Measurements from ENCODE around the gene NLGN1.

Gene NLGN1

DNA sequence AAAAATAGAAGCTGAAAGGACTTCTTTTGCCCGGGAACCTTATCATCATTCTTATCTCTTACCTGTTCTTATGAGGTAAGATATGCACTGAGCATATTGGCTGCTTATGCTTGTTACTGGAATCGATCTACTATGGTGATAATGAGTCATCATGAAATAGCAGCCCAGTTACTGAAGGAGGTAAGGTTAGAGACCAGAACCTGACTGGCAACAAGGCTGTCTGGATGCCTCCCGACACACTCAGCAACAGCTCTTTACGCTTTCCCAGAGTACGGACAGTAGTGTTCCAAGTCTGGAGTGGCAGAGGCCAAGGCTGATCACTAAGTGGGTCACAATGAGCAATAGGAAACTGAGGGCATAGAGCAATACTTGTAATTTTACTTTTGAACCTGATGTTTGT, 314.1 kb downstream of the NLGN1 start:
- DNase-seq (ENCODE audit: low read depth), result no peak

- no peak for DNase-seq (ENCODE audit: low read depth)
Measured at GRCh38 chr3:173719585-173719984, 322.0 kb downstream of the NLGN1 start.

GRCh38 chr3:173725507-173725906, 328.0 kb downstream of the NLGN1 start:
- DNase-seq (ENCODE audit: low read depth), result no peak

GRCh38 chr3:173730391-173730790, 332.8 kb downstream of the NLGN1 start:
- DNase-seq (ENCODE audit: low read depth), result no peak

- no peak for DNase-seq (ENCODE audit: low read depth)
Measured at GRCh38 chr3:173732237-173732636, 334.7 kb downstream of the NLGN1 start.

DNA sequence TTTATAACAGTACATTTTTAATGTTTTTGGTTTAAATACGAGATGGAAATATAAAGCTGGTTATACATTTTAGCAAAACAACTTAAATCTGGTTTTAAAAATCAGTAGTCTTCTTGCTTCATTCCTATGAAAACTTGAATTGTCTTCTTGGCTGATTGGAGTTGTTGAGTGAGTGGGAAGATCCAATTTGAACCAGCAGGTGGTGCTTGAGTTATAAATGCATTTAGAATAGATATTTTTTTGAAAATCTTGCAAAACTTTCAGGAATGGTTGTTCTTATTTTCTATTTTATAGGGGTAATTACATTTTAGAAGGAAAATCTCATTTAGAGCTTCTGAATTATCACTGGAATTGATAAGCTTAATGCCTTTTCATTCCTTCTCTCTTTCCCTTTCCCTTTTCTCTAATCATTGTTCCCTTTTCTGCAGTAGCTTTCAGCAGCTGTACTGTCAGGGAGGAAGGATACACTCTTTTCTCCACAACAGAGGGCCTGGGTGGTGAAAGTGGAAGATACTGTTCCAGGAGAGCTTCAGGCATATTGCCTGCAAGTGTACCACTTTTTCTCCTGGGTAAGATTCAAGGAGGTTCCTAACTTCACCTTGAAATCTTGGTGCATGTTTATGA, 335.6 kb downstream of the NLGN1 start:
- no peak for DNase-seq (ENCODE audit: low read depth)

GRCh38 chr3:173734473-173734872, 336.9 kb downstream of the NLGN1 start:
- DNase-seq (ENCODE audit: low read depth), result no peak

DNA sequence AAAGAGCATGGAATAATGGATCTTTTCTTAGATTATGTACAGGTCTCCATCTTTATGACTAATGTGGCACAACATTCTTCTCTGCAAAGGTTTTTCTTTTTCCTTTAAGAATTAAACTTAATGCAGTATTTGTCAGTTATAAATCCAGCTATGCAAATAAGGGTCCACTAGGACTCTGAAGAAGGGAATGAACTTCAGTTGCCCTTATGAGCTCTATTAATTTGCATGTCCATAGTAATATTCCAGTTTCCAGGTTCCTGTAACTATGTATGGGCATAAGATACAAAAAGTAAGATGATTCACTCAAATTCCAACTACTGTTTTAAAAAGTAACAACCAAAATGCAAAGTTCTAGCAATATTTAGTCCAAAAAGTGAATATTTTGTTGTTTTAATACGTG, 337.4 kb downstream of the NLGN1 start:
- DNase-seq (ENCODE audit: low read depth), result no peak

DNA sequence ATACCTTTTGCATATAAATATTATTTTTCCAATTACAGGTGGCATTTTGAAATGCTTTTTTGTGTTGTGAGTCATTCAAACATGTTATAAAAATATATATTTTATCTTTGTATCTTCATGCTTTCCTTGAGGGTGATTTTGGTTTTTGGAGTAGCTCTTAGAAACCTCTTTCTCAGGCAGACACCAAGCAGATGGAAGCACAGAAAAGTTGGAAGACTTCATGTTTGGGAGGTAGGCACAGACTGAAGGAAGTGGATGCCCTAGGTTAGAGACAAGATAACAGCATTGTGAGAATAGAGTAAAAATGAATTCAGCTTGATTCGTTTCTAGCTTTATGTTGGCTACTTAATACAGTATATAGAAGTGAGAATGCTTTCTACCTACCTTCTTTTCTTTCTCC, 338.3 kb downstream of the NLGN1 start:
- no peak for DNase-seq (ENCODE audit: low read depth)

DNA sequence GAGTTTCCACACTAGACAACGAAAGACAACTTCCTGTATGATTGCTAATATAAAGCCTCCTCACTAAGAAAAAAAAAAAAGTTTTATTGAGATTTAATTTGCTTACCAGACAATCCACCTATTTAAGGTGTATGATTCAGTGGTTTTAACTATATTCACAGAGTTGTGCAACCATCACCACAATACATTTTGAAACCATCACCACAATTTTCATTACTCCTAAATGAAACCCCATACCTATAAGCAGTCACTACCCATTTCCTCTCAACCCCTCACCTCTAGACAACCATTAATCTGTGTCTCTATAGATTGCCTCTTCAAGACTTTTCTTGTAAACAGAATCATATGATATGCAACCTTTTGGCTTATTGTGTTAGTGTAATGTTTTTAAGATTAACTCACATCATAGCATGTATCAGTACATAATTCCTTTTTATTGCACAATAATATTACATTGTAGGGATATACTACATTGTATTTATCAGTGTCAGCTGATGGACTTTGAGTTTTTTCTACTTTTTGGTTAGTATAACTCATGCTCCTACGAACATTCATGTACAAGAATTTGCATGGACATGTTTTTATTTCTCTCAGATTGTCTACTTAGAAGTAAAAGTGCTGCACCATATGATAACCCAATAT, 339.7 kb downstream of the NLGN1 start:
- no peak for DNase-seq (ENCODE audit: low read depth)

- DNase-seq (ENCODE audit: low read depth), result no peak
Measured at GRCh38 chr3:173739726-173740125, 342.2 kb downstream of the NLGN1 start.

DNA sequence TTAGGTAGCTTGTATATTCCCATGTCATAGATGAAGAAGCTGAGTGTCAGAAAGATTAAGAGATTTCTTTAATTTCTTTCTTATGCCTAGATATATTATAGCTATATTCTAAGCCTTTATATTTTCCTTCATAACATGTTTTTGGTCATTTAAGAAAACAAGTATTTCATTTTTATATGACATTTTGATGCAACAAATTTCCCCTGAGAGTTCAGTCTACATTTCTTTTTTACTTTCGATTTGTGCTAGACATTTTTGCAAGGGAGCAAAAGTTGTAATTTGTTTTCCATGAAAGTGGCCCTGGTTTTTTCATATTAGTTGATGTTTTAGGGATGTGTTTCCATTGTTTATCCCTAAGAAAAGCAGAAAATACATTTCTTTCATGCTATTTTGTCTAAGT, 344.9 kb downstream of the NLGN1 start:
- no peak for DNase-seq (ENCODE audit: low read depth)

DNA sequence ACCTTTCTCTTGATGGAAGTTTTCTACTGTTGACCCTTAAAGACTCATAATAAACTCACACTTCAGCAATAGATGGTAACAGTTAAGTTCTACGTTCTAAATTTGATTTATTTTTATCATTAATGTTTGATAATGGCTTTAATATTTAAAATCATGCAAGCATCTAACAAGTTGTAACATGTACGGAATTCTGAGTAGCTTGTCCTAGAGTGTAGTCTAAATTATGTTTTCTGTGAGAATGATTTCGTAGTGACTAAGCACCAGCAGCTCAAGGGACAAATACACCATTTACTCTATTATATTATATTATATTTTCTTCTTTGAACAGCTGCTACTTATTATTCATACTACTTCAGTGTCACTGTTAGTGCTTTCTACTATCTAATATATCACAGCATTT, 345.6 kb downstream of the NLGN1 start:
- DNase-seq (ENCODE audit: low read depth), result no peak

DNA sequence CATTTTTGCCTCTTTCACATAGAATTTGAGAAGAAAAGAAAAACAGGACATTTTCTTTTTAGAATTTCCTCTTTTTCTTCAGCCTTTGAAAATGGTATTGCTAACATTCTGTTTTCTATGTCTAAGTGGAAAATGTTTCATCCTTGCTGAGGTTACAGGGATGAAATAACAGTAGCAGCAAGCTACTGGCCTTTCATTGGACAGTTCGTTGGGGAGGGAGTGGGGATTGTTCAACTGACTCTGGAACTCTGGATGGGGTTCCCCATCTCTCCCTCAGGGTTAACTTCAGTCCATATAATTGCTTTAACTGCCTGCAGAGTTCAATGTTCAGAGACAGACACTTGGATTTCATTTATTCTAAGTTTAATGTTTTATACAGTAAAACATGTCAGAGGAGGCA, 346.0 kb downstream of the NLGN1 start:
- no peak for DNase-seq (ENCODE audit: low read depth)

DNA sequence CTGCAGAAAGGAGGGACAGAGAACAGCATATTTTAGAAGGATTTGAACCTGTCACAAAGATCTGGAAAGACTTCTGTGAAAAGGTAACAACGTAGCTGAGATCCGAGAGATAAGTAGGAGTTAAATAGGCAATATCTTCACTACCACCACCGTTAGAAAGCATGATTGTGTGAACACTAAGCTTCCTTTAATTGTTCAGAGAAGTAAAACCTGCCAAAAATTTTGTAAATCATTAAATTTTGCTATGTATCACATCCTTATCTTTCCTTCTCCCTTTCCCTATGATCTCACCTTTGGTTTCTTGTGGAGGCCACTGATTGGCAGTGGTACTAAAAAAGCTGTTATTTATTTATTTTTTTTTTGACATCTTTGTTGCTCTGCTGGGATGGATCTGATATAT, 346.9 kb downstream of the NLGN1 start:
- no peak for DNase-seq (ENCODE audit: low read depth)

GRCh38 chr3:173744895-173745294, 347.4 kb downstream of the NLGN1 start:
- DNase-seq (ENCODE audit: low read depth), result no peak

- DNase-seq (ENCODE audit: low read depth), result no peak
Measured at GRCh38 chr3:173745952-173746682, 348.6 kb downstream of the NLGN1 start.

DNA sequence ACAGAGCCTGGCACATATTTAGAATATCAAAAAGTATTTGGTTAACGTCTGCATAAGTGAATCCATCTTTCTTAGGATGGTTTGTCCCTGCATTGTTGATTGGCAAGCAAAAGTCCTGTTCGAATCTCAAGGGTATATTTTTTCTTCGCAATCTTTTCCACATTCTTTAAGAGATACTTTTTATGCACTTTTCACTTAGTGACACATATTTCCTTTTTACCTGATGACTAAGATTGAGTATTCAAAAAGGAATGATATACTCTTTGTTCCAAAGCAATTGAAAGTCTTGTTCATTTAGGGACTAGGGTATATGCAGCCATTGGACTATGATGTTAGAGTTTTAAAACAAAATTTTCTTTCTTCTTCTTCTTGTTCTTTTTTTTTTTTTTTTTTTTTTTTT, 349.9 kb downstream of the NLGN1 start:
- no peak for DNase-seq (ENCODE audit: low read depth)

DNA sequence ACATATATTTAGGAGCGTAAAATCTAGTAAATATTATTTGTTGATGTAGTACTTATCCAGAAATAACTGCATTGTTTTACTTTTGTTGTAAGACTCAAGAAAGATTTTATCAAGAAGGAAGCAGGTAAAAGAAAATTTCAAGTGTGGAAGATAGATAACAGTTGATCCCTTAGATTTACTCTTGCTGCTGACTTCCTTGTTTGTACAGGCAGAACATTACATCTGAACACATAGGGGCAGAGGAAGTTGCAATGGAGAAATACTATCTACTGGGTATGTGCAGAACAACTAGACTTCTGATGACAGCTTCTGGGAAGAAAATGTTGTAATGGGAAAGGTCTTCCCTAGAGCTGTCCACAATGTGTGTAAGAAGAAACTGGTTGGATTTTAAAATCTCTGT, 350.6 kb downstream of the NLGN1 start:
- DNase-seq (ENCODE audit: low read depth), result no peak

DNA sequence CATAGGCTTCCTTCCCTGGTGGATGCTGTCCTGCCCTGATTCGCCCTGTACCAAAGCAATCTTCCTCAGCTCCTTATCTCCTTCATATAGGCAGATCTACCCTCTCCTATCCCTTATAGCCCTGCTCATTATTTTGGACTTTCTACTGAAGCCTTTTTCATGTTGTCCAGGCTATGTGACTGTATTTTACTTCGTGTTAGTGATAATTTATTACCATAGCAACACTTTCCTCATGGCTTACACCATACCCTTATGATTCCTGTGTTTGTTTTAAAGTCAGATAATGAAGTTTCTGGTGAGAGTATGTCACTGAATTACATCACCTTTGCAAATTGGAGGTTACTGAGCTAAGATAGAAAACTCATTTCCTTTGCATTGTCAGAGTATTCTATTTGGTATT, 352.6 kb downstream of the NLGN1 start:
- DNase-seq (ENCODE audit: low read depth), result no peak

GRCh38 chr3:173750591-173750990, 353.0 kb downstream of the NLGN1 start:
- DNase-seq (ENCODE audit: low read depth), result no peak

DNA sequence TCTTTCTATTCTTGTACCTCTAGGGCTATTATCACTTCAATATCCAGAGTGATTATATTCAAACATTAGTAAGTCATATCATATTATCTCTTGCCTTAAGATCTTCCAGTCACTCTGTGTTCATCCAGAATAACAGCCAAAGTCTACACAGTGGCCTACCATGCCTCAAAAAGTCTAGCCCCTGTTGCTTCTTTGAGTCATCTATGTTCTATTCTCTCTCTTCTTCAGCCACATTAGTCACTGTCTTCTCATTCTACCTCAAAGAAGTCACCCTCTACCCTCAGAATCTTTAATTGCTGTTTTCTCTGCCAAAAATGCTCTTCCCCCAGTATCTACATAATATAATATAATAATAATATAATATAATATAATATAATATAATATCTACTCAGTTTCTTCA, 356.0 kb downstream of the NLGN1 start:
- DNase-seq (ENCODE audit: low read depth), result no peak

GRCh38 chr3:173755161-173755560, 357.6 kb downstream of the NLGN1 start:
- DNase-seq (ENCODE audit: low read depth), result no peak

GRCh38 chr3:173761161-173761560, 363.6 kb downstream of the NLGN1 start:
- DNase-seq (ENCODE audit: low read depth), result no peak

All from activated T-helper 1 cell treated with Interleukin-2 at 50 U/mL for 16 hours (primary cell).